ENCODE measurements around the gene NR2F6.
"Not testable (repeated sequence)": the region's sequence is repeated elsewhere in the genome, so short reads cannot be mapped to it uniquely, and the experiment has no call there.

Gene NR2F6

GRCh38 chr19:17285415-17286135 is 39.9 kb upstream of the NR2F6 start:
- TF ChIP-seq ZFX (IDR thresholded peaks at IDR 0.05): no peak
- no peak for TF ChIP-seq CTCF (conservative IDR thresholded peaks at IDR 0.05)
- no peak overlapping the region for H3K27ac ChIP-seq

GRCh38 chr19:17283504-17283996 is 37.8 kb upstream of the NR2F6 start:
- TF ChIP-seq CTCF (conservative IDR thresholded peaks at IDR 0.05): no peak
- TF ChIP-seq ZFX (IDR thresholded peaks at IDR 0.05): no peak
- H3K27ac ChIP-seq: no peak overlapping the region; the same call in 1 of the 2 replicates

GRCh38 chr19:17282488-17283125 is 36.9 kb upstream of the NR2F6 start:
- TF ChIP-seq CTCF (conservative IDR thresholded peaks at IDR 0.05) (peak; percentile 98), ZFX (IDR thresholded peaks at IDR 0.05) (peak; percentile 42; the same call in 1 of the 2 replicates)
- H3K27ac ChIP-seq: peak overlapping the region; percentile 59

- H3K27ac ChIP-seq: peak within 1 kb of the TSS; percentile 59
- TF ChIP-seq CTCF (conservative IDR thresholded peaks at IDR 0.05) (no peak), ZFX (IDR thresholded peaks at IDR 0.05) (no peak)
Measured at GRCh38 chr19:17281391-17282304, 35.9 kb upstream of the NR2F6 start, which contains the start of gene ANKLE1. Gene ANKLE1 (plus strand): TSS chr19:17281901. CDS start chr19:17281921, 20 bp downstream.

GRCh38 chr19:17279436-17279835 is 33.7 kb upstream of the NR2F6 start:
- H3K27ac ChIP-seq: no peak overlapping the region
- TF ChIP-seq CTCF (conservative IDR thresholded peaks at IDR 0.05) (no peak), ZFX (IDR thresholded peaks at IDR 0.05) (no peak)

GRCh38 chr19:17275441-17276175 is 29.9 kb upstream of the NR2F6 start:
- H3K27ac ChIP-seq: no peak overlapping the region
- TF ChIP-seq CTCF (conservative IDR thresholded peaks at IDR 0.05): no peak
- no peak for TF ChIP-seq ZFX (IDR thresholded peaks at IDR 0.05)

GRCh38 chr19:17274892-17275291 is 29.2 kb upstream of the NR2F6 start:
- not testable (repeated sequence) for H3K27ac ChIP-seq

Measured in C4-2B (cell line).